GM12891 (cell line): ENCODE measurements around the gene GPC3.

Source experiments
- DNase-seq: peaks from one replicate; pipeline ENCODE4 v3.0.0; 2011; ENCODE audit warnings: low spot score; ENCODE audit not compliant: insufficient read length
- FAIRE-seq: peaks from 2 replicates; lab custom pipeline; 2011; peaks lifted over from hg19 to GRCh38; lab: Jason Lieb, UNC
- PAX5 ChIP-seq: IDR thresholded peaks from 2 replicates; pipeline ENCODE4 v1.6.1; 2011; ENCODE audit warnings: low read length, moderate library complexity, mild to moderate bottlenecking; ENCODE audit not compliant: insufficient read depth, severe bottlenecking
- POLR2A ChIP-seq: IDR thresholded peaks from 2 replicates; pipeline ENCODE4 v1.6.1; 2011; ENCODE audit warnings: low read depth, low read length, control low read depth
- POLR2AphosphoS5 ChIP-seq: IDR thresholded peaks from 2 replicates; pipeline ENCODE4 v1.6.1; 2011; ENCODE audit warnings: low read depth, low read length, control low read depth
- POU2F2 ChIP-seq: IDR thresholded peaks from 2 replicates; pipeline ENCODE4 v1.6.1; 2011; ENCODE audit warnings: low read depth, mild to moderate bottlenecking, control low read depth, low read length, moderate library complexity
- SPI1 ChIP-seq: IDR thresholded peaks from 2 replicates; pipeline ENCODE4 v1.6.1; 2011; ENCODE audit warnings: low read depth, low read length, control low read depth
- TAF1 ChIP-seq: IDR thresholded peaks from 2 replicates; pipeline ENCODE4 v1.6.1; 2011; ENCODE audit warnings: low read depth, low read length, control low read depth

GPC3 gene

DNA sequence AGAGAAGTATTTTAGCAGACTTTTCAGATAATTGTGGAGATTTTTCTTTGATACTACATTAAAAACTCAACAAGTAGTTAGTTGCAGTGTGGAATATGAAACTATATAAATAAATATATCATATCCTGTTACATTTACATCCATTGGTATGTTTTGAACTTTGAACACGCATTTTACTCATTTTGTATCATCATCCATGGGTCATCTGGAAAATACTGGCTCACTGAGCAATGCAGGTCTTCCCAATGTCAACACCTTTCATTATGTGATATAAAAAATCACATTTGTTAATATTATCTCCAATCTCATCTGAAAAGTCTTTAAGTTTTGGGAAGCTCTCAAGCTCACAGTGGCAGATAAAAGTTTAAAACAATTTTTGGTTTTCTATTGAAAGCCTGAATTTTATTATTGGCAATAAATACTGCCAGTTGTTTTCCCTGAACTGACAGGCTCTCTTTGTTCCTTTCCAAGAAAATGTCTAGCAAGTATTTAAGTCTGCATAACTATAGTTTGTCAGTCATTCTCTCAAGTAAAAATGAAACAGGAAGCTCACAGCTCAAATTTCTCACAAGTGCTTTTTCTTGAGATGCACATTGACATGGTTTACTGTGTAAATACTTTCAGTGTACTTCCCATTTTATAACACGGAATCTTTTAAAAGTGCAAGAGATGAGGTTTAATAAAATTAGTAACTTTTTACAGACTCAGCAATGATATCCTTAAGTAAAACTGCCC is 386.6 kb downstream of the GPC3 start:
- TF ChIP-seq PAX5, result no peak
- TF ChIP-seq POLR2AphosphoS5, result no peak
- TF ChIP-seq TAF1, result no peak
- no peak for TF ChIP-seq POLR2A
- TF ChIP-seq SPI1, result no peak
- TF ChIP-seq POU2F2, result no peak
- FAIRE-seq (no peak), DNase-seq (no peak)

DNA sequence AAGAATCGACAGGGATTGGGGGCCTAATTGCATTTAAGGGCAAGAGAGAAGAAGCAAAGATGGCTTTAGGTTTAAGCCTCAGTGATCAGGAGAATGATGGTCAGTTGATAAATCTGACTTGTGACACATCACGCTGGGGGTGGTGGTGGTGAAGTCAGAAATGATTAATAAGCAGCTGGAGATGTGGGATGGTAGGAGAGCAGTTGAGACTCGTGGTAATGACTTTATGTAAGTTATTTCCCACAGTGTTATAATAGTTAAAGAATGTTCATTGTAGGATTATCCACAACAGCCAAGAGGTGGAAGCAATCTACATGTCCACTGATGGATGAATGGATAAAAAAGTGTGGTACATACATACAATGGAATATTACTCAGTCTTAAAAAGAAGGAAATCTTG is 391.2 kb downstream of the GPC3 start:
- TF ChIP-seq SPI1 (no peak), POLR2A (no peak), PAX5 (no peak), TAF1 (no peak), POU2F2 (no peak), POLR2AphosphoS5 (no peak)
- FAIRE-seq, result no peak
- no peak for DNase-seq

- FAIRE-seq, result no peak
- no peak for TF ChIP-seq PAX5
- no peak for TF ChIP-seq TAF1
- DNase-seq, result no peak
Observed at GRCh38 chrX:133593531-133593930, 391.9 kb downstream of the GPC3 start.

- FAIRE-seq, result no peak
- TF ChIP-seq POLR2AphosphoS5 (no peak), TAF1 (no peak)
- DNase-seq, result no peak
Observed at GRCh38 chrX:133590703-133591505, 394.5 kb downstream of the GPC3 start.

DNA sequence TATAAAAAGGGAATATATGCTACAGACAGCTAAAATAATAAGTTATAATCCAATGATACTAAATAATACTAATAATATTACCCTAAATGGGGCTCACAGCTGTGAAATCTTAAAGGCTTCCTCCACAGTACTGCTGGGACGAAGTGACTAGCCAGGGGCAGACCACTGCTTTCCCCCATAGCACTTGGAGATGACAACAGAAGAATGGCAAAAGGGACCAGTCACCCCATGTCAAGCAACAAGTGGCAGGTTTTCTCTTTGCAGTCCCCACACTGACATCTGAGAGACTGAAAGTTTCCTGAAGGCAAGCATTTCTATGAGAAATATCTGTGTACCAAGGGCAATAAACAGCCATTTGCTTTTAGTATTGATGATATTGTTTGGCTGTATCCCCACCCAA is 396.6 kb downstream of the GPC3 start:
- TF ChIP-seq POU2F2, result no peak
- TF ChIP-seq SPI1, result no peak
- TF ChIP-seq PAX5, result no peak
- no peak for TF ChIP-seq TAF1
- no peak for TF ChIP-seq POLR2A
- no peak for TF ChIP-seq POLR2AphosphoS5
- FAIRE-seq, result no peak
- no peak for DNase-seq

DNA sequence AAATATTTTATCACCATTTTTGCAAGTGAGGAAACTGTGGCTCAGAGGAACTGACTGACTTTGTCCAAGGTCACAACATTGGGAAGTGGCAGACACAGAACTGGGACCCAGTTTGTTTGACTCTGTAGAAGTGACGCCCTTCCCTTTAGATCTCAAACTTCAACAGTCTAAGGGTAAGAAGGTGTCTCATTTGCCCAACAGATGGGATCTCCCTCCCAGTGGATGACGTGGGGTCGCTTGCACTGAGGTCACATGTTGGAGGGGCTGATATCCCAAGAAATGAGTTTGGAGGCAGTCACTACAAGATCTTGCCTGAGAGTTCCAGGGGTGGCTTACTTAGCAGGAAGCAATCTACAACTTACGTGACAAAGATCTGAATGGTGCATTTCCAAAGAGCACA is 397.6 kb downstream of the GPC3 start:
- FAIRE-seq, result no peak
- no peak for DNase-seq
- TF ChIP-seq POLR2AphosphoS5 (no peak), SPI1 (no peak), POLR2A (no peak), PAX5 (no peak)

DNA sequence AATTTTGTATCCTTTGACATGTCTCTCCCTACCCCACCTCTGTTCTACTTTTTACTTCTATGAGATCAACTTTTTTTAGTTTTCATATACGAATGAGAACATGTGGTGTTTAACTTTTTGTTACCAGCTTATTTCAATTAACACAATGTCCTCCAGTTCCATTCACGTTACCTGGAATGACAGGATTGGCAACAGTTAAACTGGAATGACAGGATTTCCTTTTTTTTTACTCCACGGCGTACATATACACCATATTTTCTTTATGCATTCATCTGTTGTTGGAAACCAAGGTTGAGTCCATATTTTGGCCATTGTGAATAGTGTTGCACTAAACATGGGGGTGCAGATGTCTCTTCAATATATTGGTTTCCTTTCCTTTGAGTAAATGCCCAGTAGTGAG is 398.3 kb downstream of the GPC3 start:
- FAIRE-seq, result no peak
- no peak for DNase-seq
- TF ChIP-seq POU2F2 (no peak), POLR2A (no peak), POLR2AphosphoS5 (no peak), TAF1 (no peak), PAX5 (no peak), SPI1 (no peak)

GRCh38 chrX:133586443-133586842 is 399.0 kb downstream of the GPC3 start:
- TF ChIP-seq POLR2AphosphoS5 (no peak), POU2F2 (no peak), TAF1 (no peak), POLR2A (no peak), PAX5 (no peak), SPI1 (no peak)
- no peak for FAIRE-seq
- DNase-seq, result no peak

DNA sequence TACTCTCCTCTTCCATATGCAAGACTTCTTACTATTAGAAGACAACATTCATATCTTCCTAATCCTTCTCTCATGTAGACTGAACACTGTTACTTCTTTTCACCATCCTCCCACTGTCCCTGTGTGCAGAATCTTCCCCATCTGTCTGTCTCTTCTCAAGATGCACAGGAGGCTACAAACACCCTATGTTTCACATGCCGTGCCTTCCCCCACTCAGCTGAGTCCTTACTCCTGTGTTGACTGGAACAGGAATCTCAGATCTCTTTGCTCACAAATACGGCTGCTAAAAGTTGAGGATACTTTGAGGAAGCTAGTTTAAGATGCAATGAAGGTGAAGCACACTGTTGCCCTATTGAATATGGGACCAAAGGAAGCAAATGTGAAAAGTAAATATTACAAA is 401.6 kb downstream of the GPC3 start:
- DNase-seq (no peak), FAIRE-seq (no peak)
- no peak for TF ChIP-seq POU2F2

GRCh38 chrX:133580625-133581024 is 404.8 kb downstream of the GPC3 start:
- FAIRE-seq (no peak), DNase-seq (no peak)
- TF ChIP-seq POLR2AphosphoS5 (no peak), PAX5 (no peak), SPI1 (no peak), TAF1 (no peak), POLR2A (no peak), POU2F2 (no peak)
